SW 1271 (cell line): ENCODE data around the gene STAM2.
"Not testable (repeated sequence)": the region's sequence is repeated elsewhere in the genome, so short reads cannot be mapped to it uniquely, and the experiment has no call there.

Experiments
- DNase-seq, 2 experiments: peaks; one replicate each; lab custom pipeline; 2025; lab: John Stamatoyannopoulos, UW

Gene STAM2

DNA sequence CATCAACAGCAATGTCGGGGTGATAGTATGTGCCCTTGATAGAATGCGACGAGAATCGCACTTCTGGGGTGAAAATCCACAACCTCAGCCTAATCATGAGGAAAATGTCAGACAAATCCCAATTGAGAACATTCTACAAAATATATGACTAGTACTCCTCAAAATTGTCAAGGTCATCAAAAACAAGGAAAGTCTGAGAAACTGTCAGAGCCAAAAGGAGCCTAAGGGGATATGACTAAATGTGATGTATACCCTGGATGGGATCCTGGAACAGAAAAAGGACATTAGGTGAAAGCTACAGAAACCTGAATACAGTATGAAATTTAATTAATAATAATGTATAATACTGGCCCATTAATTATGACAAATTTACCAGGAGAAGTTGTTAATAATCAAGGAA is 69.1 kb downstream of the STAM2 start:
- DNase-seq = no peak

DNA sequence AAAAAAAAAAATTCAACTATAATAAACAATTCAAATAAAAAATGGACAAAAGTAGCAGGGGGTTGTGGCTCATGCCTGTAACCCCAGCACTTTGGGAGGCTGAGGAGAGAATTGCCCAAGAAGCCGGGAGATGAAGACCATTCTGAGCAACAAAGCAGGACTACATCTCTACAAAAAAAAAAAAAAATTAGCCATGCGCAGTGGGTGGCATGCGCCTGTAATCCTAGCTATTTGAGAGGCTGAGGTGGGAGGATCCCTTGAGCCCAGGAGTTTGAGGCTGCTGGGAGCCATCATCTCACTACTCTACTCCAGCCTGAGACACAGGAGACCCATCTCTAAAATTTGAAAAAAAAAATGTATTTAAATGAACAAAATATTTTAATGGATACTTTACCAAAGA is 72.3 kb downstream of the STAM2 start:
- DNase-seq = no peak

DNA sequence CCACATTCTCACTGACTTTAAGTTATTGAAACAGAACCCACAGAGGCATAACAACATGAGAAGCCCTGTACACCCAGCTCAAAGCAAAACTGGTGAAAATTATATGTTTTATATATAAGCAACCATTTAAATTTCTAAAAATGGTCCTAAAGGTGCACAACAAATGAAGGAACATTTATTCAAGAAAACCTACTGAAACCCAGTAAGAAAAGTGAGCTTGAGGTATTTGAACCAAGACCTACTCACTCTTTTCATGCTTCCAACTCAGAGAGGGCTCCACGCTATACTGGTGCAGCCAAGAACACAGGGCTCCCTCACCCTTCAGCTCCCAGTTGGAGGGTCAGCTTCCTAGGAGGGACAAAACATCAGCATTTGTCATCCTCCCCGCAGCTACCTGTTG is 74.6 kb downstream of the STAM2 start:
- DNase-seq = no peak

DNA sequence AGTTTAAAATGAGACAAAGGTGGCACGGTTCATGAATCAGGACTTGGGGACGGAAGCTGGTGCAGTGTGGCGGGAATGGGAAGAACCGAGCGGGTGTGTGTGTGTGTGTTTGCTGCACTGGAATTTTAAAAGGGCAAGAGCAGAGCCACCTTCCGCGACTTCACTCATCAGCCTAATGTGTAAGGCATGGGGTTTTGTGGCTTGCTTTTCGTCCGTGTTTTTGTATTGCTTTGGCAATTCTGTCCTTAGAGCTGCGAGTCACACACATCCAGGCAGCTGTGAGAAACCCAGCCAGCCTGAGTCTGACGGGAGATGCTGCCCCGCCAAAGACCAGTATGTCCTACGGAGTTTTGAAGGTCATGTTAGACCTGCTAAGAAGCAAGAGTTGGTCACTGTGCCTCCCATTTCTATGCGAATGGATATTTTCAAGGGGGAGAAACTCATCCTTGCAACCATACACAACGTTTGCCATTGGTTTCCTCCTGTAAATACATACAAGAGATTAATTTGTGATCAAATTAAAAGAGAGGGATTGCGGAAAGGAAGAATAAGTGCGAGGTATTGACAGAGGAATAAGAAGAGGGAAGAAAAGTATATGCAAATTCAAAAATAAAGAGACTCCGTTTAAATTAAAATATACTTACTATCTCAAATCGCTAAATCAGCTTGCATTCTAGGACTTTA is 76.1 kb downstream of the STAM2 start:
- no peak for DNase-seq

DNA sequence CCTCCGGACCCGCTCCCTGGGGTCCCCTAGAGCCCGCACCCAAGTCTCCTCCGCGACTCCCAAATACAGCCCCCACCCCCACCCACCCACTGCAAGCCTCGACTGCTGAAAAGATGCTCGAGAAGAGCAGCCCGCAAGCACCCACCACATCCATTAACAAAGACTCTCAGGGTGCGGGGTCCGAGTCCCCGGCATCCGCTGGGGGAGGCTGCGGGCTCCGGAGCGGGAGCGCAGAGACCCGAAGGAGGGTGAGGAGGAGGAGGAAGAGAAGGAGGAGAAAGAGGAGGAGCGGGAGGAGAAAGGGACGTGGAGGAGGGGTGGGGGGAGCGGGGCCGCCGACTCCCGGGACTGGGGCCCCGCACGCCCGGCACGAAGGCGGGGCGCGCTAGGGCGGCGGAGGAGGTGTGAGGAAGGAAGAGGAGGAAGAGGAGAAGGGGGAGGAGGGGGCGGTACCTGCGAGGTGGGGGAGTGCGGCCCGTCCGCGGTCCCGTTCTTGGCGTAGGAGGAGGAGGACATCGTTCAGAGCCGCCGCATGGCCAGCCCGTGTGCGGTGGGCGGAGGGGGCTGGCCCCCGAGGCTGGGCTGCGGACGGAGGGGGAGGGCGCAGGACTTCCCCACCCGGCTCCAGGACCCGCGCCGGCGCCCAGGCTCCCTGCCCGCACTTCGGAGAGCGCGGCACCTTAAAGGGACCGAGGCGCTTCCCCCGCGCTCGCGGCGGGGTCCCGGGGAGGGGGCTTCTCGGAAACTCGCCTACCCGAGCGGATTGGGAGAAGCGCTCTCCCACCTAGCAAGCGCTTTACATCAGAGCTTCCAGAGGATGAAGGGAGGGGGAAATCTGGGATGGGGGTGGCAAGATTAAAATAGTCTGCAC is 76.8 kb downstream of the STAM2 start, which contains the start of gene CACNB4:
Gene CACNB4, minus strand, starts transcription at position 549 of the 871 bp plus-strand sequence.
- no peak for DNase-seq

DNA sequence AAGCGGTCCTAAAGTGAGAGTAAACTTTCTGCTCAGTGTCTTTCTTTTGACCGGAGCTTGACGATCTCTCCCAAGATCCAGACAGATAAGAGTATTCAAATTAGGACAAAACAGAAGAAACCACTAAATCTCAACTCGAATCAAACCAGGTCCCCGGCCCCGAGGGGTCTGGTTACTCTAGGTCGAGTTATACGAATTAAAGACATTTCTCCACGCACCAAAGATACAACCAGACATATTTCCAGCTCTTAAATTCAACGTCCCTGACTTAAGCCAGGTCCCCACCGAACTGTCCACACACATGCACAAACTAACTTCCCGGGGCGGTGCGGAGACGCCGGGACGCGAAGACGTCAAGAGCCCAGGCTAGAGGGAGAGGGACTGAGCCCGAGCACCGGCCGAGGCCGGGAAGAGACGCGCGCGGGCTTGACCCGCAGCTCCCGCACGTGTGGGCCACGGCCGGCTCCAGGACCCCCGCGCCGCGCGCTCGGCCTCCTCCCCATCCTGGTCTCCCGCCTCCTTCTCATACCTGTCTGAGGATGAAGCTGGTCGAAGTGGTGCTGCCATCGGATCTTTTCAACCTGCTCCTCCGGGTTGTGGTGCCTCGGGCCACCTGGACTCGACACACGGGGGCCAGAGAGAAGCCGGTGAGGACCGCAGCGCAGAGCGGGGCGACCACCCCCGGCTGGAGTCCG is 77.6 kb downstream of the STAM2 start:
- DNase-seq = no peak

DNA sequence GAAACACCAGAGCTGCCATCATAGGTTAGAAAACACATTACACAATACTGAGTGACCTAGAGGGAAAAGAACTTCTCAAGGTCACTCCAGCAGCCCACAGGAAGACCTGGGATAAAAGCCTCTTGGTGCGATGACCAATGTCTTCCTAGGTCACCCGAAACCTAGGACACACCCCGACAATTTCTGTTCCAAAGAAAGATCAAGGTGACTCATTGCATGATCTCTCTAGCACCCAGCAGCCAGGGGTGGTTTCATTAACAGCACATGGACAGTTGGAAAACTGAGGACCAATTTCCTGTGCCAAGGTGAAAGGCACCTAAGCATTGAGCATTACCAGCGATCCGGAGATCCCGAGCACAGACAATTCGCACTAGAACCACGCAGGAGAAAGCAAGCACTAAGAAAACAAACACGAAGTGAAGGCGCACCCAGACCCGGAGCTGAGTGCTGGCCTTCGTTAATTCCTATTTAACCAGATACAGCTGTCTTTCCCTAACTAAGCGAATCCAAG is 78.2 kb downstream of the STAM2 start:
- DNase-seq = no peak

DNA sequence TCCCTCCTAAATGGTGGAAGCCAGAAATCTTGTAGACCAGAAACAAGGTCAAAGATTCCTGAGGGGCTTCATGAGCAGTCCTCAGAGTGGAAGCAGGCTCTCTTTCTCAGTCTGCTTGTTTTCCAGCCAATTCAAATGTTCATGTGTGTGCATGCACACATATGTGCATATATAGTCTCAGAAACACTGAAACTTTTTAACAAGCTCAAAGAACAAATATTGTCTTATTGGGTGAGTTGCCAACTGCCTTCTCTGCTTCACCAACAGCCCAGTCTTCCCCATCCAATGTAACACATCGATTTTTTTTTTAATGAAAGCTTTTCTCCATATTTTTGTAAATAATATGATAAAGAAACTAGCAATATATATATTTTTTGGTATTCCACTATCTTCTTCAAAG is 80.4 kb downstream of the STAM2 start:
- no peak for DNase-seq

DNA sequence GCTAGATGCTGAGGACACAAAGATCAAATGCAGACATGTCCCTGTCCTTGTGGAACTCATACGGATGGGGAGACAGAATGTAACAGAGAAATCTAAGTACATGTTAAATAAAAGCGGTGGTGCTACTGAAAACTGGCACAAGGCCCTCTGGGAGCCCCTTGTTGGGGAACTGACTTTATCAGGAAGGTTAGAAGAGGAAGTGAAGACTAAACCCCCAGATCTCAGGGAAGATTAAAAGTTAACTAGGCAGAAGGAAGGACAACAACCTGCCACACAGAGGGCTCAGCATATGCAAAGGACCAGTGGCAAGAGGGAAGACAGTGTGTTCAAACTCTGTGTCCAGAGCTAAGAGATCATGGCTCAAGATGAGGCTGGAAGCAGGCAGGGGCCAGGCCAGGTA is 81.5 kb downstream of the STAM2 start:
- no peak for DNase-seq

DNA sequence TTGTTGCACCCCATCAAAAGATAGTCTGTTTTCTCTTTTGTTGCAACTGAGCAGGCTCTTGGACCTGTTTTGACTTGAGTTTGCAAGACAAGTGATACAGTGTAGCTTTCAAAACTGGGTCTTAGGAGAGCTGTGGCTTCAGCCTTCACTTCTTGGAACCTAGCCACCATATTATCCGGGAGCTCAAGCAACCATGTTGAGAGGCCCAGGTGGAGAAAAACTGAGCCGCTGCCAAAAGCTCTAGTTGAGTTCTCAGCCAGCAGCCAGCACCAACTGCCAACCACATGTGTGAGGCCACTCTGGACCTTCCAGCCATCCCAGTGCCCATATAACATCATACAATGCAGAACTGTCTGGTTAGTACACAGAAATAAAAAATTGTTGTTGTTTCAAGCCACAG is 82.1 kb downstream of the STAM2 start:
- no peak for DNase-seq

DNA sequence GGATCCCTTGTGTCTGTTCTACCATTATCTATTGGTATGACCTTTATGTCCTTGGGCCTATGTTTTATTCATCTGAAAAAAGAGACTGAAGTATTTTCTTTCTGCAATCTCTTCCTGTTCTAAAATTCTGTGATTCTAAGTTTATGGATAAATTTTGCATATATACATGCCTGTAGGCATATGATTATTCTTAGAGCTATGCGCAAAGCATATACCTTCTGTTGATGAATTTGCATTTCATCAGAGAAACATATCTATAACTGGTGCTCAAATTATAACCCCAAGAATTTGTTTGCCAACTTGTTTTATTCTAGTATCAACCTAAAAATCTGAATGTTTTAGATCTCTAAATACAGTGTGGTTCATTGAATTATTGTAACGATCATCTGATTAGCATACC is 83.5 kb downstream of the STAM2 start:
- DNase-seq = no peak

DNA sequence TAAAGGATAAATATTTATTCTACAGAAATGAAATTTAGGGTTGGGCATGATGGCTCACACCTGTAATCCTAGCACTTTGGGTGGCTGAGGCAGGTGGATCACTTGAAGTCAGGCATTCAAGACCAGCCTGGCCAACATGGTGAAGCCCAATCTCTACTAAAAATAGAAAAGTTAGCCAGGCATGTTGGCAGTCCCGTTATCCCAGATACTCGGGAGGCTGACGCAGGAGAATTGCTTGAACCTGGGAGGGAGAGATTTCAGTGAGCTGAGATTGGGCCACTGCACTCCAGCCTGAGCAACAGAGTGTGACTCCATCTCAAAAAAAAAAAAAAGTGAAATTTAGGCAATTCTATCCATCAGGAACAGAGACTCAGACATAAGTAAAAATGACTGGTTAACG is 84.8 kb downstream of the STAM2 start:
- DNase-seq = not testable (repeated sequence)

DNA sequence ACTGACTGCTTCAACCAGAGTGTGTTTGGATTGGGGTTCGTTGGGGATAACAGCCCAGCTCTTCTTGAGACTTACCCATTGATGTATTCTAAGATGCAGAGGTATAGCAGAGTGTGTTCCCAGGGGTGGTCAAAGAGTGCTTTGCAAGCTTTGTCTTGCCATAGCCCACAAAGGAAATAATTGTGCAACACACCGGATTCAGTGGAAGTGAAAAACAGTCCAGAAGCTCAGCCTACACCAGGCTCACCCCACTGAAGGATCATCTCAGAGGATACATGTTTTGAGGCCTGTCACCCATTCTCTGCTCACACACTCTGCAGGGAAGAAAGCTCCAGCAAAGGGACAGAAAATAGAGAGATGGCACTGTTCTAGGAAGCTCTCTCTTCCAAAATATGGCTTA is 86.3 kb downstream of the STAM2 start:
- DNase-seq = no peak

DNA sequence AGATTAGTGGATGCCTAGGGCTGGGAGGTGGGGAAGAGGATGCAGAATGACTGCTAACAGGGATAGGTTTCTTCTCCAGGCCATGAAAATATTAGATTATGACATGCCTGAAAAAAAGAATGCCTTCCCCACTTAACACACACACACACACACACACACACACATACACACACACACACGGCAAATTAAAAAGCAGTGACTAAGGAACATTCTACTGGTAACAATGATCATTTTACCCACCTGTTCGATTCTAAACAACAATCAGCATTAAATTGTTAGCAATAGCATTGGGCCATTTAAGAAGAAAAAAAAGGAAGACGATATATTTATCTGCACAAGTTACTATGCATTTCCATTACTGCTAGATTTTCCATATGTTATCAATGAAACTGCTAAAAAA is 87.6 kb downstream of the STAM2 start:
- DNase-seq = no peak

DNA sequence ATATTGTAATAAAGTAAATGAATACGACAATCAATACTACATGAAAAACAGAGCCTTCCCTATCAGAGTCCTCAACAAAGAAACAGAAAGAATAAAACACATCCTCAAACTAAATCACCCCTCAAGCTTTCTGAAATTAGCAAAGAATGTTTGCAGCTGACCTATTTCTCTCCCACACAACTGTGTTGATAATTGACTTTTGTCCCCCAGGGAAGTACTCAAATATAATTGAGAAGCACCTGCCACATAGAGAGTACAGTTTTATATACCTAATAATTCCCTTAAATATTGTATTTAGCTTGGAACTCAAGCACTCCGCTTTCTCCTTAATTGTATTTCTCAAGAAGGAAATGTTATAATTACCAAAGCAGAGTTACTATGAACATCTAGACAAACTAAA is 89.3 kb downstream of the STAM2 start:
- no peak for DNase-seq

DNA sequence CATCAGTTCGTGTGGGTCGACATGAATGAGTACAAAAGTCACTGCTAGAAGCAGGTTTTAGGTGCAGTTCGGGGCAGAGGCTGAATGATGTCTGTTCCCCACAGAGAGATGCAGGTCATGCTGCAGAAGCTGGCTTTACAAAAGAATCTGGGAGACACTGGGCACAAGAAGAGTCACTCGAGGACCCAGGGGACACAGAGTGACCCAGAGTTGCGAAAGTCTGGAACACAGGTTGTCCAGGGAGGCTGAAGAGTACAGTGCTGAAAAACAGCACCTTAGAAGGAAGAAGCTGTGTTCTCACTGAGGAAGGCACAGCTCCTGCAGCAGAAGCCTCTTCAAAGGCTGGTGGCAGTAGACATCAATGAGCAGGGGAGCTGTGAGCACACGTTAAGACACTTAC is 91.5 kb downstream of the STAM2 start:
- no peak for DNase-seq

DNA sequence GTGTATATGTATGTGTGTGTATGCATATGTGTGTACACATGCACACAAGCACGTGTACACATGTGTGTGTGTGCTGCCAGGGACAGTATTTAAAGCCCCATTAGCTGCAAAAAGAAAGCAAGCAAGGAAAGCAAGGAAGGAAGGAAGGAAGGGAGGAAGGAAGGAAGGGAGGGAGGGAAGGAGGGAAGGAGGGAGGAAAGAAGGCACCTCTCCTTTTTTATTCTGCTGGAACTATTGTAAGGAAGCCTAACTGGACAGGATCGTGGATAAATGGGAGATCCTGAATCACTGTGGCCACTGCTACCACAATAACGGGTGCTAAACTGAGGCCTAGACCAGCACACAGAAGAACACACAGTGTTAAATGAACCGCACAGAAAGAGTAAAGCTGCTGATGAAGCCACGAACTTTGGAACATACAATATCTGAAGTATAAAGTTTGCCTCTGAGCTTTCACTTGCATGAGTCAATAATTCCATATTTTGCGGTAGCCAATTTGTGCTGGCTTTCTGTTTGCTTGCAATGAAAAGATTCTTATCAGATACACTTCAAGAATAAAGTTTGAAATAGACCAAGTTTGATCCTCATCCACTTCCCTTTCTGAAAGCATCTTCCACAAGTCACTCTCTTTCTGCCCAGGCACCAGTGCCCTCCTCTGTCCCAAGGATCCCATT is 92.2 kb downstream of the STAM2 start:
- DNase-seq = no peak

DNA sequence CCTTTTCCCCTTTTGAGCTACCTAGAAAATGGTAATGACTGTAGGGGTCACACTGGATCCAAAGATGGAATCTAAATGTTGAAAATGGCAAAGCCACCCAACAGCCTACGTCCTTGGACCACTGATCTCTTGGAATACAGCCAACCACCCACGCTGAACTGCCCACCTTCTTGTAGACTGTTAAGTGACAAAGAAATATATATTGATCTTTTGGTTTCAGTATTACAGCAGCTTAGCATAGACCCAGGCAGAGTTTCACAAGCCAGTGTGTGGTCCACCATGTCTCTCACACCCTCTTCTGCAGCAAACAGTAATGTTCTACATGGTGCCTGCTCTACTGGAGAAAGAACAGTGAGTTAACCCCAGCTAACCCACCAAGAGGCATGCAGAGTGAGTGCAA is 96.9 kb downstream of the STAM2 start:
- no peak for DNase-seq

DNA sequence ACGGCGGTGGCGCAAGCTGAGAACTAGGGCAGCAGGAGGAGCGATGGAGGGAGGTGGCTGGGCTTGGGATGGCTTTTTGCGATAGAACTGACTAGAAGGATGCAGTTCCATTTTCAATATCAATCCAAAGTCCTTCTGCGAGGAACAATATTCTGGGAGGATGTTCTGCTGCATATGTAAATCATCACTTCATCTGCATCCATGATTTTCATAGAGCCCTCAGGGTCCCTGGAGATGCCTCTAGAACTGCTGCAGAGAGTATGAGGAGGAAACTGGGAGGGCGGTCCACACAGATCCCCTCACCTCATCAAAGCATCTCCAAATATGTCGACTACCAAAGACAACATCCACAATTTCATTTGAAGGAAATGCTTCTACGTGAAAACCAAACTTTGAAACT is 97.5 kb downstream of the STAM2 start:
- no peak for DNase-seq

DNA sequence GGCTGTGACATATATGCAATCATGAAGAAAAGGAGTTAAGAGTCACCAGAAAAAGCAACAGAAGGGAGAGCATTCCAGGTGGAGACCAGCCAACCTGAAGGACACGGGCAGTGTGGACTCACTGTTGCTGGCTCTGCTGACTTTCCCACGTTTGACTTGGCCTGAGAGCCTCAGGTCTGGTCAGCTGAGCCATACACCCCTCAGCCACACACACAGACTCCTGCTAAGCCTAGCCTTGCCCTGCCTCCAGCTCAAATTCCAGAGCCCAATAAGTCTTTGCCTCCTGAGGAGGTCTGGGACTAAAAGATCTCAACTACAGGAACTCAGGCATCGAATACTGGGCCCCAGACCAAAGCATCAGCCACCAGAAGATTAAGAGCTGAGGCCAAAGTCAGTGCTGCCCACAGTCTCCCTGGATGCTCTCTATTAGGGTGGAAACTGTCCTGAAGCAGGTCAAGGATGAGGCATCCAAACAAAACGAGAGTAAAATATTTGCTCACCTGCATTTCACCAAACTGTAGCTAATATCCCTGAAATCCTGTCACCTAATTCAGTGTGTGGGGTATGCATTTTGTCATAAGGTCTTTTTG is 100.0 kb downstream of the STAM2 start:
- no peak for DNase-seq

DNA sequence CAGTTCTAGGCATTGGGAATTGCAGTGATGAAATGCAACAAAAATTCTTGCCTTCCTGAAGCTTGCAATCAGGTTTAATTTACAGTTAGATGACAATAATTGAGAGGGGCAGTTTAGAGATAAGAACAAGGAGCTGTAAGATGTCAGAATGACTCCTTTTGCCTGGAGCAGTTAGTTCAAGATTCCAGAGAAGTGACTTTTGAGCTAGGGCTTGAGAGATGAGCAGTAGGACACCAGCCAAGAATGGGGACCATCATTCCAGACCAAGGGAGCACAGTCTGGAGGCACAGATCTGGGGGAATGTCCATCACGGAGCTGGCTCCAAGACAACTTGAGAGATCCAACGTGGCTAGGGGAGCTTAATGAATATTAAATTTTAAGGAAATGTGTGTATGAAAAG is 103.6 kb downstream of the STAM2 start:
- no peak for DNase-seq

DNA sequence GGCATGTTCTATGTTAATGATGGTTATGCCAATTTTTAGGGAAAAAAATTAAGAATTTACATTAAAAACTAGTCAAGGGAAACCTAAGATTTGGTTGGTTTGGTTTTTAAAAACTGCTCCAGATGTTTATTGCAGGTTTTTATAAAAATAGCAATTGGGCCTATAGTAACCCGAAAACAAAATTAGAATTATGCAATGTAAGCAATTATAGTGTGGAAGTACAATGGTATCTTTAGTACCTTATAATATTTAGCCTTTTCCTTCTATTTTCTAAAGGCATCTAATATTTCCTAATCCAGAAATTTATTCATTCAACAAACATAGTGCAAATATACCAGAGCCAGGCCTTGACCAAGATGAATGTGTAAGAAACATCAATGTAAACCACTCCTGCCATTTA is 104.0 kb downstream of the STAM2 start:
- DNase-seq = no peak
